ENCODE results near the gene EPHB6. TPM values are rescaled to one million over a fixed set of nuclear protein-coding genes. Genes with fewer than 3 reads are reported as not detected.

EPHB6 gene
- total RNA-seq, 1 experiment from 2014 or later, result 12.6 TPM

- H3K9me3 ChIP-seq (ENCODE audit: control insufficient read depth in 1 of 2, insufficient read depth in 1 of 2, low read depth in 1 of 2, low read length in 2 of 2), result no peaks in the 10 kb centered on the region
- ChIA-PET POLR2A (no interaction called here), CTCF (interaction anchor here (1.0 to 1.4 kb wide), 4 partner anchors 12 to 407 kb away, joined by 3 to 5 read pairs (median 3); no protein-coding TSS in a partner anchor), RAD21 (ENCODE audit: low non-redundant PET in 1 of 2, low total read pairs in 2 of 2, uncharacterized antibody in 2 of 2, unreplicated experiment in 2 of 2) (interaction anchor here in 1 of 2 experiments (0.7 kb wide), 1 partner anchor 117 kb away, joined by 4 read pairs; no protein-coding TSS in a partner anchor)
- H3K27me3 ChIP-seq (ENCODE audit: insufficient read depth, low read length), result no peaks in the 10 kb centered on the region
- no peaks in the 10 kb centered on the region for H3K36me3 ChIP-seq (ENCODE audit: control insufficient read depth in 1 of 2, insufficient read depth in 2 of 2, low read length in 2 of 2)
- H4K20me1 ChIP-seq (ENCODE audit: insufficient read depth), result no peaks in the 10 kb centered on the region
- TF ChIP-seq CBX3 (IDR thresholded peaks at IDR 0.05; ENCODE audit: low read depth), result no peak
- no peak for TF ChIP-seq CTCF (IDR thresholded peaks at IDR 0.05 in 2 of 3, conservative IDR thresholded peaks at IDR 0.05 in 1 of 3; ENCODE audit: borderline replicate concordance in 1 of 3, insufficient read depth in 1 of 3, low read depth in 2 of 3, low read length in 2 of 3)
- no peak for TF ChIP-seq EGR1 (IDR thresholded peaks at IDR 0.05; ENCODE audit: low read depth)
- peak; percentile 12; the same call in 1 of the 2 replicates for TF ChIP-seq SP1 (IDR thresholded peaks at IDR 0.05; ENCODE audit: low read depth)
- no peak for TF ChIP-seq TCF7L2 (IDR thresholded peaks at IDR 0.05; ENCODE audit: borderline replicate concordance, extremely low read depth, insufficient read depth, insufficient read length)
- no peak for TF ChIP-seq EZH2 (IDR thresholded peaks at IDR 0.05)
- peak; percentile 45; the same call in 1 of the 2 replicates for TF ChIP-seq POLR2AphosphoS5 (IDR thresholded peaks at IDR 0.05; ENCODE audit: low read depth, low read length)
- H2AFZ ChIP-seq (ENCODE audit: low read depth, low read length, poor library complexity, severe bottlenecking), result peak within 1 kb of the TSS; percentile 82
- BruUV-seq (replicated peaks), result no TSS peak
- ATAC-seq, result peak; percentile 93
- peaks cover 4 to 10% of the 10 kb centered on the region in 2 experiments; a peak in 3 of 4 replicates for H3K4me1 ChIP-seq (ENCODE audit: control insufficient read depth in 1 of 2, insufficient read depth in 2 of 2, low read length in 2 of 2)
- no peaks in the 10 kb centered on the region for H3K79me2 ChIP-seq (ENCODE audit: insufficient read depth, low read length)
- intact Hi-C loops (cut with micrococcal nuclease), result no loop called here
- no peak within 1 kb of the TSS for H3K9ac ChIP-seq (ENCODE audit: low read length)
- no peak within 1 kb of the TSS; a peak in 1 of 4 replicates for H3K4me3 ChIP-seq (replicated peaks in 1 of 2; ENCODE audit: low read depth in 1 of 2, low read length in 2 of 2)
- H3K27ac ChIP-seq (ENCODE audit: low read depth, low read length), result no peak within 1 kb of the TSS
- H3K9me2 ChIP-seq (ENCODE audit: insufficient read depth), result no peaks in the 10 kb centered on the region
- H3K4me2 ChIP-seq (ENCODE audit: low read length), result peak within 1 kb of the TSS; percentile 47
- peak; percentile 22 for DNase-seq (ENCODE audit: low read depth, low spot score)
Measured at GRCh38 chr7:142885311-142886230, 30.7 kb downstream of the EPHB6 start, which contains the start of gene TRPV6. TRPV6 (minus strand) TSS chr7:142885745.
